Uterus (tissue), 2 donors: Measurements from ENCODE around the gene SLC44A5.

ENCODE experiments used
- CTCF ChIP-seq, 4 experiments: fragments of 200-600 bp in 2 of 4; fragments of 450-650 bp in 2 of 4; sonication (generic) in 2 of 4; IDR thresholded peaks; one replicate each; pipeline ENCODE4 v1.5.1; 2016 to 2019; ENCODE audit warnings: antibody characterized with exemption in 4 of 4, mild to moderate bottlenecking in 2 of 4, moderate library complexity in 1 of 4
- POLR2A ChIP-seq, 2 donors: fragments of 450-650 bp; IDR thresholded peaks; one replicate each; pipeline ENCODE4 v1.6.1; 2016; ENCODE audit warnings: antibody characterized with exemption in 2 of 2, mild to moderate bottlenecking in 1 of 2, moderate library complexity in 1 of 2

DNA sequence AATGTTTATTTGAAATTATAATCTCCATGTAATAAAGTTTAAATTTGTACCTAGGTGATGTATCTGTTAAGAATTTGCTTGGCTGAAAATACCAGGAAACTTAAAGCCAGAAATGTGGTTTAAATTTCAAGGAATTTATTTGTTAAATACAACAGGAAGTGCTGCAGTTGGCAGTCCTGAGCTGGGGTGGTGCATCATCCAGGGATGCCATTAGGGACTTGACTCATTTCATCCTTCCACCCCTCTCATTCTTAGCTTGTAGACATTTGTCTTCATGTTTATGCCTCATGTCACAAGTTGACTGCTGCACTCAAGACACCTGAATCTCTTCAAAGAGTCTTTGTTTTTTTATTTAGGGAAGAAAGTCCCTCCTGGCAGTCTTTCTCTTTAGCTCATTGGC is 300.8 kb downstream of the SLC44A5 start:
- TF ChIP-seq CTCF (IDR thresholded peaks at IDR 0.05): no peak
- TF ChIP-seq POLR2A (IDR thresholded peaks at IDR 0.05): no peak
